ENCODE measurements around the gene TTC6. TPM values are rescaled to one million over a fixed set of nuclear protein-coding genes. Genes with fewer than 3 reads are reported as not detected.
"Not testable (repeated sequence)": the region's sequence is repeated elsewhere in the genome, so short reads cannot be mapped to it uniquely, and the experiment has no call there.

The TTC6 gene
- not detected for polyA plus RNA-seq (2013)

- Histone ChIP-seq H3K9me3 (ENCODE audit: control extremely low read depth in 1 of 5, control insufficient read depth in 4 of 5, insufficient read depth in 2 of 5, low read depth in 1 of 5, low read length in 4 of 5) (peaks cover 0 to 9% (median 2%) of the 10 kb centered on the region in 5 experiments), H3K27ac (ENCODE audit: insufficient read depth in 1 of 2, low read depth in 1 of 2, low read length in 2 of 2, poor library complexity in 1 of 2, severe bottlenecking in 2 of 2) (no peak within 1 kb of the TSS), H3K27me3 (replicated peaks in 2 of 5; ENCODE audit: control insufficient read depth in 4 of 5, insufficient read depth in 5 of 5, low read length in 4 of 5) (peaks cover 20 to 100% (median 56%) of the 10 kb centered on the region in 5 experiments), H3K36me3 (ENCODE audit: control insufficient read depth in 4 of 4, insufficient read depth in 4 of 4, low read length in 3 of 4) (no peaks in the 10 kb centered on the region), H3K4me1 (ENCODE audit: control extremely low read depth in 1 of 4, control insufficient read depth in 4 of 4, insufficient read depth in 4 of 4, low read length in 3 of 4) (peaks cover 0 to 40% (median 34%) of the 10 kb centered on the region in 4 experiments), H3K4me3 (ENCODE audit: control insufficient read depth in 1 of 7, extremely low read depth in 1 of 7, insufficient read depth in 4 of 7, low read depth in 2 of 7, low read length in 6 of 7) (peak within 1 kb of the TSS in 6 of 7 experiments; percentile 25 to 69 (median 48))
- peak in 2 of 3 donors; percentile 69 to 75 for DNase-seq
- ChIA-PET POLR2A (no interaction called here), CTCF (interaction anchor here (1.0 kb wide), 1 partner anchor 349 kb away, joined by 4 read pairs; no protein-coding TSS in a partner anchor)
- WGBS (ENCODE audit: insufficient coverage): under 1% methylated on average over 52 of the region's 92 CpGs
Measured at GRCh38 chr14:37594971-37595808, at the start of gene TTC6, which contains the start of gene FOXA1. Gene TTC6, plus strand, starts transcription at chr14:37595629. Its CDS starts 26,436 bp downstream, at chr14:37622065. Gene FOXA1, minus strand, starts transcription at chr14:37595249. Its CDS starts 277 bp downstream, at chr14:37594972.

- Histone ChIP-seq H3K27me3 (replicated peaks in 2 of 5; ENCODE audit: control insufficient read depth in 4 of 5, insufficient read depth in 5 of 5, low read length in 4 of 5) (no peaks in the 10 kb centered on the region), H3K4me3 (ENCODE audit: control insufficient read depth in 1 of 7, extremely low read depth in 1 of 7, insufficient read depth in 4 of 7, low read depth in 2 of 7, low read length in 6 of 7) (no peak overlapping the region), H3K36me3 (ENCODE audit: control insufficient read depth in 4 of 4, insufficient read depth in 4 of 4, low read length in 3 of 4) (no peaks in the 10 kb centered on the region), H3K27ac (ENCODE audit: insufficient read depth in 1 of 2, low read depth in 1 of 2, low read length in 2 of 2, poor library complexity in 1 of 2, severe bottlenecking in 2 of 2) (no peak overlapping the region), H3K4me1 (ENCODE audit: control extremely low read depth in 1 of 4, control insufficient read depth in 4 of 4, insufficient read depth in 4 of 4, low read length in 3 of 4) (no peaks in the 10 kb centered on the region), H3K9me3 (ENCODE audit: control extremely low read depth in 1 of 5, control insufficient read depth in 4 of 5, insufficient read depth in 2 of 5, low read depth in 1 of 5, low read length in 4 of 5) (no peaks in the 10 kb centered on the region)
- ChIA-PET CTCF (no interaction called here), POLR2A (no interaction called here)
- 88% methylated on average over 1 of the region's 6 CpGs for WGBS (ENCODE audit: insufficient coverage)
- DNase-seq: no peak
Measured at GRCh38 chr14:37546621-37547447, 48.6 kb upstream of the TTC6 start.

- no peak overlapping the region for H3K4me3 ChIP-seq (ENCODE audit: control insufficient read depth in 1 of 7, extremely low read depth in 1 of 7, insufficient read depth in 4 of 7, low read depth in 2 of 7, low read length in 6 of 7)
- no peak for DNase-seq
- H3K4me1 ChIP-seq (ENCODE audit: control extremely low read depth in 1 of 4, control insufficient read depth in 4 of 4, insufficient read depth in 4 of 4, low read length in 3 of 4): no peaks in the 10 kb centered on the region
- H3K36me3 ChIP-seq (ENCODE audit: control insufficient read depth in 4 of 4, insufficient read depth in 4 of 4, low read length in 3 of 4): no peaks in the 10 kb centered on the region
- WGBS (ENCODE audit: insufficient coverage): no CpG with 5 or more reads among the region's 5 CpGs
- no peaks in the 10 kb centered on the region for H3K27me3 ChIP-seq (replicated peaks in 2 of 5; ENCODE audit: control insufficient read depth in 4 of 5, insufficient read depth in 5 of 5, low read length in 4 of 5)
- no peak overlapping the region for H3K27ac ChIP-seq (ENCODE audit: insufficient read depth in 1 of 2, low read depth in 1 of 2, low read length in 2 of 2, poor library complexity in 1 of 2, severe bottlenecking in 2 of 2)
- ChIA-PET CTCF (no interaction called here), POLR2A (no interaction called here)
- H3K9me3 ChIP-seq (ENCODE audit: control extremely low read depth in 1 of 5, control insufficient read depth in 4 of 5, insufficient read depth in 2 of 5, low read depth in 1 of 5, low read length in 4 of 5): peaks cover 0 to 10% (median 0%) of the 10 kb centered on the region in 5 experiments
Measured at GRCh38 chr14:37550511-37550910, 44.9 kb upstream of the TTC6 start.

- ChIA-PET CTCF (no interaction called here), POLR2A (no interaction called here)
- no peak overlapping the region for H3K27ac ChIP-seq (ENCODE audit: insufficient read depth in 1 of 2, low read depth in 1 of 2, low read length in 2 of 2, poor library complexity in 1 of 2, severe bottlenecking in 2 of 2)
- no peaks in the 10 kb centered on the region for H3K4me1 ChIP-seq (ENCODE audit: control extremely low read depth in 1 of 4, control insufficient read depth in 4 of 4, insufficient read depth in 4 of 4, low read length in 3 of 4)
- H3K36me3 ChIP-seq (ENCODE audit: control insufficient read depth in 4 of 4, insufficient read depth in 4 of 4, low read length in 3 of 4): no peaks in the 10 kb centered on the region
- H3K9me3 ChIP-seq (ENCODE audit: control extremely low read depth in 1 of 5, control insufficient read depth in 4 of 5, insufficient read depth in 2 of 5, low read depth in 1 of 5, low read length in 4 of 5): peaks cover 0 to 10% (median 0%) of the 10 kb centered on the region in 5 experiments
- no peak overlapping the region for H3K4me3 ChIP-seq (ENCODE audit: control insufficient read depth in 1 of 7, extremely low read depth in 1 of 7, insufficient read depth in 4 of 7, low read depth in 2 of 7, low read length in 6 of 7)
- no peak for DNase-seq
- no CpG with 5 or more reads among the region's 1 CpG for WGBS (ENCODE audit: insufficient coverage)
- H3K27me3 ChIP-seq (replicated peaks in 2 of 5; ENCODE audit: control insufficient read depth in 4 of 5, insufficient read depth in 5 of 5, low read length in 4 of 5): no peaks in the 10 kb centered on the region
Measured at GRCh38 chr14:37551119-37551518, 44.3 kb upstream of the TTC6 start.

GRCh38 chr14:37553935-37554550 is 41.4 kb upstream of the TTC6 start:
- H3K27ac ChIP-seq (ENCODE audit: insufficient read depth in 1 of 2, low read depth in 1 of 2, low read length in 2 of 2, poor library complexity in 1 of 2, severe bottlenecking in 2 of 2): no peak overlapping the region
- peaks cover 0 to 16% (median 0%) of the 10 kb centered on the region in 5 experiments for H3K9me3 ChIP-seq (ENCODE audit: control extremely low read depth in 1 of 5, control insufficient read depth in 4 of 5, insufficient read depth in 2 of 5, low read depth in 1 of 5, low read length in 4 of 5)
- no peaks in the 10 kb centered on the region for H3K4me1 ChIP-seq (ENCODE audit: control extremely low read depth in 1 of 4, control insufficient read depth in 4 of 4, insufficient read depth in 4 of 4, low read length in 3 of 4)
- no peak for DNase-seq
- H3K27me3 ChIP-seq (replicated peaks in 2 of 5; ENCODE audit: control insufficient read depth in 4 of 5, insufficient read depth in 5 of 5, low read length in 4 of 5): no peaks in the 10 kb centered on the region
- ChIA-PET CTCF (no interaction called here), POLR2A (no interaction called here)
- no peak overlapping the region for H3K4me3 ChIP-seq (ENCODE audit: control insufficient read depth in 1 of 7, extremely low read depth in 1 of 7, insufficient read depth in 4 of 7, low read depth in 2 of 7, low read length in 6 of 7)
- WGBS (ENCODE audit: insufficient coverage): no CpG with 5 or more reads among the region's 1 CpG
- no peaks in the 10 kb centered on the region for H3K36me3 ChIP-seq (ENCODE audit: control insufficient read depth in 4 of 4, insufficient read depth in 4 of 4, low read length in 3 of 4)

- H3K27ac ChIP-seq (ENCODE audit: insufficient read depth in 1 of 2, low read depth in 1 of 2, low read length in 2 of 2, poor library complexity in 1 of 2, severe bottlenecking in 2 of 2); POLR2A ChIA-PET; H3K36me3 ChIP-seq (ENCODE audit: control insufficient read depth in 4 of 4, insufficient read depth in 4 of 4, low read length in 3 of 4); H3K4me1 ChIP-seq (ENCODE audit: control extremely low read depth in 1 of 4, control insufficient read depth in 4 of 4, insufficient read depth in 4 of 4, low read length in 3 of 4); DNase-seq; H3K4me3 ChIP-seq (ENCODE audit: control insufficient read depth in 1 of 7, extremely low read depth in 1 of 7, insufficient read depth in 4 of 7, low read depth in 2 of 7, low read length in 6 of 7); H3K27me3 ChIP-seq (replicated peaks in 2 of 5; ENCODE audit: control insufficient read depth in 4 of 5, insufficient read depth in 5 of 5, low read length in 4 of 5); CTCF ChIA-PET: not testable (repeated sequence)
- peaks cover 0 to 16% (median 0%) of the 10 kb centered on the region in 5 experiments for H3K9me3 ChIP-seq (ENCODE audit: control extremely low read depth in 1 of 5, control insufficient read depth in 4 of 5, insufficient read depth in 2 of 5, low read depth in 1 of 5, low read length in 4 of 5)
- no CpG with 5 or more reads among the region's 33 CpGs for WGBS (ENCODE audit: insufficient coverage)
Measured at GRCh38 chr14:37555596-37555995, 39.8 kb upstream of the TTC6 start.

Data from common myeloid progenitor, CD34-positive (primary cell).